NCI-H345 treated with DMSO at 0.1 percent for 48 hours (cell line): ENCODE measurements around the gene FNDC3B.

Experiments used
- DNase-seq: peaks from one replicate; lab custom pipeline; 2025; ENCODE audit not compliant: unreplicated experiment; lab: John Stamatoyannopoulos, UW

The FNDC3B gene

DNA sequence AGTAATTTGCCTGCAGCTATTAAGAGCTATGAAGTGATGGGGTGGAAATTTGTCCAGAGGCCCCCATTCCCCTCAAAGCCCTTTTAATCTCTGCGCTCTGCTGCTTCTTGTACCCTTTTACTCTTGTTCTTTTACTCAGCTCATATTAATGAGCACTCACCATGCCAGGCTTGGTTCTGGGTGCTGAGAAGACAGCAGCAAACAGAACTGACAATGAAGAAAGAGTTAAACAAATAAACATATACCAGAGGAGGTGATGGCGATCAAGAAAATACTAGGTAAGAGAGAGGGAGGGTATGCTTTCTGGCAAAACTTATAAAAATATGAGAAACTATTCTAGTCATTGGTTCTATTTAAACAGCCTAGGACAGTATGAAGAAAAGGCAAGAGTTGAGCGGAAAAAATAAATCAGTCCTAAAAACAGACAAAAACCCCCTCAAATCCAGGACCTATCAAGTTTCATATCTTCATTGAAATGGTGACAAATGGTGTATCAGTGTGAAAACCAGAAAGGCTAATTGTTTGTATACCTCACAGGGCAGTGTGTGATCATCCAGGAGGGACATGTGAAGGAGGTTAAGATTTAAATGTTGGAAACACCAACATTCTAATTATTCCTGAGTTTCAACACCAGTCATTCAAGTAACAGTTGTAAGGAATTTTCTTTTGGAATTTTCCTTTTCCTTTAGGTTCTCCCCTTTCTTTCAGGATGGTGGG, 144.9 kb downstream of the FNDC3B start:
- no peak for DNase-seq

DNA sequence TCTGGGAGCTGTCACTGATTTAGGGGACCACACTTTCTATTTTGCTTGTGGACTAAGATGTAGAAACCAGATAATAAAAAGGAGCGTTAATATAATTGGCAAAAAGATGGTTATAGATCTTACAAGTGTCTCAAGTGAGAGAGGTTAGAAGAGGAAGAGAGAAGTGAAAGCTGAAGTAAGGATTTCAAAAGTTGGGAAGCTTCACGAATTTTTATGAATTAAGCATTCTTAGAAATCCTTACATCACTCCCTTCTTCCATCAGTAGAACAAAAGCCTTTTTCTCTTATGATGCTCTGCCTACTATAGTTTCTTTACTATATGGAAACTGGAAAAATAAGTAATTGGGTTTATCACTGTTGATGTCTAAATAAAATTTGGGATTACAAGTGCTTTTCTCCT, 146.5 kb downstream of the FNDC3B start:
- no peak for DNase-seq

DNA sequence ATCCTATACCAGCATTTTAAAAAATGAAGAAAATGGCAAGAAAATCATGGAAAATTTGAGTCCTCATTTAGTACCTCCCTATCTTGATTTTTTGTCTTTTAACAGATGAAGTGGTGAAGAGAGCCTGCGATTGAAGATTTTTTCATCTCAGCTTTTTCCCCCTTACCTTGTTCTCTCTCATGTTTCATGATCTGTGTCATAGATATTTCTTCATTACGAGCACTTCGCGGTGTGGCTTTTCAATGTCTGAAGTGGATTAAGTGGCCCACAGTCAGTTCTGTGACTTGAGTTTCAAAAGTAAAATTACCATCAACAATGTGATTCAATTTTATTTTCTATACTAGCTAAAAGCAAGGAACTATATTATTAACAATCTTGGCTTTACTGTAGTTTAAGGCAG, 147.2 kb downstream of the FNDC3B start:
- DNase-seq = no peak

DNA sequence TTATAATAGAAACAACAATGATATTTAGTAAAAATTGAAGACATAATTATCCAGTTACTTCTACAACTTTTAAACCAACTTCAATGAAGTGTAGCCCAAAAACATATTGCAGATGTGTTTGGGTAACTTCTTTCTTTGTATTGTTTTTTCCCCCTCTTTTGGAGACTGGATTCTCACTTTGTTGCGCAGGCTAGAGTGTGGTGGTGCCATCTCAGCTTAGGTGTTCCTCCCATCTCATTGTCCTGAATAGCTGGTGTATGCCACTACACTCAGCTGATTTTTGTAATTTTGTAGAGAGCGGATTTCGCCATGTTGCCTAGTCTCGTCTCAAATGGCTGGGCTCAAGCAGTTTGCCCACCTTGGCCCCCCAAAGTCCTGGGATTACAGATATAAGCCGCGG, 148.1 kb downstream of the FNDC3B start:
- no peak for DNase-seq

DNA sequence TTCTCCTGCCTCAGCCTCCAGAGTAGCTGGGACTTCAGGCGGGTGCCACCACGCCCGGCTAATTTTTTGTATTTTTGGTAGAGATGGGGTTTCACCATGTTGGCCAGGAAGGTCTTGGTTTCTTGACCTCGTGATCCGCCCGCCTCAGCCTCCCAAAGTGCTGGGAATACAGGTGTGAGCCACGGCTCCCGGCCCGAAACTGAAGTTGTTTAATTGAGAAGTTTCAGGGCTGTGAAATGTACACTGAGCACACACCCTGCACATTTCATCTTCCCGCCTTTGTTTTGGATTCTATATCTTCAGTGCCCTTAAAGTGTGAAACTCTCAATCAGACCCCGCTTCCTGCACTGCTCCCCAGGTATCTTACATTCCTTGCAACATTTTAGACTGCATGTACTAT, 149.1 kb downstream of the FNDC3B start:
- DNase-seq = no peak

DNA sequence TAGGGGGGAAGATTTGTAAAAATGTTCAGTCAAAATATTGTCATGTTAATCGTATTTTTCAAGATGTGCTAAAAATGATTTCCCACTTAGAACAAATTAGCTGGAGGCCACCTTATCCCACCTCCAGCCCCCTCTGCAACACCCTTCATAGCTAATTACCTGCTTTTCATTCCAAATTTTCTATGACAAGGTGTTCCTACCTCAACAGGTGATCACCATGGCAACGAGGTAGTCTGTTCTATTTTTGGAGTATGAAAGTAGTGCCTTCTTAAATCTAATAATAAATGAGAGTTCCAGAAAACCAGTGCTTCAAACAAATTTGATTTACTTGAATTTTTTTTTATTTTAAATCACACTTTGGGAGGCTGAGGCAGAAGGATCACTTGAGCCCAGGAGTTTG, 149.8 kb downstream of the FNDC3B start:
- no peak for DNase-seq

DNA sequence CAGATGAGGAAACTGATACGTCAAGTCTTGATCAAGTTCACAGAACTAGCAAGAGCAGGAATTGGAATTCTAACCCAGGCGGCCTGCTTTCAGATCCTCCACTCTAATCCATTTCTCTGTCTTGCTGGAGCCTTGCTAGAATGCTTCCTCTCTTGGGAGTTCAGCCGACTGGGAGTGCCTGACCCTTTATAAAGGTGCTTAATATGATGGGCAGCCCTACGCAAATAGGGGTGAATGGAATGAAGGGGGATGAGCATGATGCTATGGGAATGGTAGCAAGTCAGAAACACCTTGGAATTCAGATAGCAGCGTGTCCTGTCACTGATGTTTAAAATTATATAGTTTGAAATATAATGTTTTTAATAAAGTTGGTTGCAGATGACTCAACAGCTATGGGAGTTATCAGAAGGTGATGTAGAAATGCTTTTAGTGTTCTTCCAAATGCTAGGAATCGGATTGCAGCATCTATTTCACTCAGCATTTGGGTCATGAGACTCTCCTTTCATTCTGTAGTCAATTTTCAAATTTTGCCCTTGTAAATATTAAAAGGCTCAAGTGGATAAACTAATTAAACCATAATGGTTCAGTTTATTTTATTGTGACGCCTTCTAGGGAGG, 150.7 kb downstream of the FNDC3B start:
- no peak for DNase-seq

DNA sequence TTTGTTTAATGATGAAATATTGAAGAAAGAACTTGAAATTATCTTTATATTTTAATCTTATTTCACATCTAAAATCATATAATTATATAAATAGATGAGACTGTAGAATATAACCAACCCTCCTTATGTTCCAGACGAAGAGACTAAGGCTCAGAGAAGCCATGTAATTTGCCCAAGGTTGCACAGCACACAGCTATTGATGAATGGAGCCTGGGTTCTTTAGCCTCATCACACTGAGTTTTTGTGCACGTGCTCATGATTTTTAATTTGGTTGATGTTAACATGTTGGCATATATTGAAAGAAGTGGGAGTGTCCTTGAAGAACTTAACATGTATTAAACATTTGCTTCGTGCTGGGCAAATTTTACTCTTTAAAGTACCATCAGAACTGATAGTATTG, 151.6 kb downstream of the FNDC3B start:
- no peak for DNase-seq

DNA sequence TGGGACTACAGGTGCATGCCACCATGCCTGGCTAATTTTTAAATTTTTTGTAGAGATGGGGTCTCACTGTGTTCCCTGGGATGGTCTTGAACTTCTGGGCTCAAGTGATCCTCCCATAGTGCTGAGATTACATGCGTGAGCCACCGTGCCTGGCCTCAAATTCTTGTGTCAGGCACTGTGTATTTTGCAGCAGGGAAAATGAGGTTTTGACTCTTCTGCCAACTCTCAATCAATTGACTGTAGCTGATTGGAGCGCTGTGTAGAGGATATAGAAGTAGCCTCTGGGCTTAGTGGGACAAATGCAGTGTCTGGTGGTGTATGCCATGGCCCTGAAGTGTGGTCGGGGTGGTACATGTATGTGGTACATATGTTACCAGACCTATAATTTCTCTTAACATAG, 152.3 kb downstream of the FNDC3B start:
- no peak for DNase-seq

DNA sequence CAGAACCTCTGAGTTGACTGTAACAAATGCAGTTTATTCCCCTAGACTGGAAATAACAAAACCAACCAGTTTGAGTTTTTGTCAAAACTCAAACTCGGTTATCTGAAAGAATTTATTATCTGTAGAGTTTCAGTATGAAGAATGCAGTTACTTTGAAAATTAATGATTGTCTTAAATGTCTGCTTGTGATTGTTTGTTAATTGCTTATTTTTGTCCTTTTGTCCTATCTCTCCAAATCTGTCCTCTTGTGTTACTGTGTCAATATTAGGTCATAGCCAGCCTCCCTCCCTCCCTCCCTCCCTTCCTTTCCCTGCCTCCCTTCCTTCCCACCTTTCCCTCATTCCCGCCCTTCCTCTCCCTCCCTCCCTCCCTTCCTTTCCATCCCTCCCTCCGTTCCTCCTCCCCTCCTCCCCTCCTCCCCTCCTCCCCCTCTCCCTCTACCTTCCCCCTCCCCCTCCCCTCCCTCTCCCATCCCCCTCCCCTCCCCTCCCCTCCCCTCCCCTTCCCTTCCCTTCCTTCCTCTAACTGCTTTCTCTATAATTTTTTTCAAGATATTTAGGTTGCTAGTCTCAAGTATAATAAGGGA, 153.5 kb downstream of the FNDC3B start:
- DNase-seq = no peak

DNA sequence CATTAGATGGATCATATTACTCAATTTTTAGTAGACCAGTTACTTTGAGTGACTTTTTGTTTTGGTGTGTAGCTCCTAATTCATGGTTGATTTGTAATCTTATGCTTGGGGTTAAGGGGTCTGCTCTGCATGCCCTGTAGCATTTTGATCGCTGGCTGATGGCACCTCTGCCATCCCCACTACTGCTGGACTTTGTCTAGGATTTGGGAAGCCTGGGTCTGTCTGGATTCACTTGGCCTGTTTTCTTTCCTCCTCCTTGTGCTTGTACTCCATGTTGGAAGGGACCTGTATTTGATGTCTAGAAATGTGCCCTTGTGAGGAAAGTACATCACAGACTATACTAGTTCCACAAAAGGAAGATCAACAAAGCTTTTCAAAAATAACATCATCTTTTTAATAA, 154.1 kb downstream of the FNDC3B start:
- no peak for DNase-seq

DNA sequence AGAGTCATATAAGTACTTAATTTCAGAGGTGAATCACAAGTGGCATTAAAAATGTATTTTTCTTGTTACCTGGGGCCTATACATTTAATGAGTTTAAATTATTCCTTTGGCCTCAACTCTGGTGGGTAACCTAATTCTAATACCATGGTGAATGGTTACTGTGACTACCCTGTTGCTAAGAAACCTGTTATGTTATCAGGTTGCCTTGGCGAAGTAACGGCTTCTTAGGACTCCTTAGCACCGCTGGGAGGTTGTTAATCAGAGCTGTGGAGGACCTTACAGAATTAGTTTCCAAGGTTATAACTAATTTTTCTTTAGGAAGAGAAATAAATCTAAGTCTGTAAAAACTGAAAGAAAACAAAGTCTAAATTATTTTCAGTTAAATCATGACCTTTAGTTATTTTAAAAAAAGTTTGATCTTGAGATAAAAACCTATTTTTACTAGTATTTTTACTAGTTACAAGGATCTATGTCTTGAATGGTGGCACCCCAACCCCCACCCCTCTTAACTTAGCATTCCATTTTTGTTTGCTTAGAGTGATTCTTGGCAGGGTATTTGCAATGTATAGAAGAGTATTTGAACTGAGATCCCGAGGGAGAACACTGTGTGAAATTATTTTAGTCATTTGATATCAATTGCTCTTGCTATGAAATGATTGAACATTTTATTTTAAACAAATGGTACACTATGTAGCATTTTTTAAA, 155.5 kb downstream of the FNDC3B start:
- DNase-seq = no peak

DNA sequence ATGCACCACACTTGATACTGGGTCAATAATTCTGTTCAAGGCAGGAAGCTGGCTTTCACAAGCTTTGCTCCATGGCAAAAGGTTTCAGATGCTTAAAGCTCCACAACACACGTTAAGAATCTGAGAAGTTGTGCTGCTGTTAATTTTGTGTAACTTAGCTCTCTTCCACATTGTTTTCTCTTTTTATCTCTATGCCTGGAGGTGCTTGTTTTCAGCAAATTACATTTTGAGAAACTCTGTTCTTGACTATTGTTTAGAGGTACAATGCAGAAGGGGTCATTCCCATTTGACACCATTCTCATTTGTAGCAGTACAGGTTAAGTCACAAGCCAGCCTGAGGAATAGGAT, 156.0 kb downstream of the FNDC3B start:
- DNase-seq = no peak

DNA sequence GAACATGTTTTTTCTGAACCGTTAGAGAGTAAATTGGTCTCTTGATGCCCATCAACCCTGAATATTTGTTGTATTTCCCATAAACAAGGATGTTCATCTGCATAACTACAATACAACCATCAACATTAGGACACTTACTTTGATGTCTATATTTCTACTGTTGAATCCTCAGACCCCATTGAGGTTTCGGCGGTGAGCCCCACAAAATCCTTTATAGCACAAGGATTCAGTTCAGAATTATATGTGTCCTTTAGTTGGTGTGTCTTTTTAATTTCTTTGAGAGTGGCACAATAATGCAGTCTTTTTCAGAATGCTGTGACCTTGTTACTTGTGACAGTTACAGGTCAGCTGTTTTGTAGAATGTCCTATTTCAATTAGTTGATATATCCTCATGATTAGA, 158.0 kb downstream of the FNDC3B start:
- no peak for DNase-seq

DNA sequence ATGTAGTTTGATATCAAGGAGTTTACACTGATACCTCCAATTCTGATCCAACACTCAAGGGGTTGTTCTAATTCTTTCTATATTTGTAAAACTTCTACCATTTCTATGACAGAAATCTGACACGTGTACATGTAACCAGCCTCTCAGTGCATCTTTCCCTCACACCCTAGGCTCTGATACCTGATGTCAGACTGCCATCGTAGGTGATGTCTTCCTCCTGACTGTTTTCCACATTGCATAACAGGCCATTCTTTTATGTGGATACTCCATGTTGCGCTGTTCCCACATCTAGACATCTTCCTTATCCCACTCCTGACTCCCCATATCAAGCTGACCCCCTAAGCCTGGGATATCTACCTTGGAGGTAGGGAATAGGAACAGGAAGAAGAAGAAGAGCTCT, 159.1 kb downstream of the FNDC3B start:
- DNase-seq = no peak

DNA sequence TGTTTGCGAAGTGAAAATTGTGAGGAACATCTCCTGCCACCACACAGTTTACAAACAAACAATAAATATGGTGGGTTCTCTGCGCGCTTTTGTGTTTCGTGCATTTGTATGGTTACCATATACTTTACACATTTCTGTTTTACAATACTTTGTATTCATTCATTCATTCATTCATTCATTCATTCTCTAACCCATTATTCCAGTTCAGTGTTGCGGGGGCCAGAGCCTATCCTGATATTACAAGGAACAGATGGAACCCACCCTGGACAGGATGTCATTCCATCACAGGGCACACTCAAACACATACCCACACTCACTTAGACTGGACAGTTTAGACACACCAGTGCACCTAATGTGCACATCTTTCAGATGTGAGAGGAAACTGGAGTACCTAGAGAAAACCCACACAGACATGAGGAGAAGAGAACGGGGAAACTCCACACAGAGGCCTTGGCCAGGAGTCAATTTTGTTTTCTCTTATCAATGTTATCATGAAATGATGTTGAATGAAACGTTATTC, 160.5 kb downstream of the FNDC3B start:
- DNase-seq = no peak

DNA sequence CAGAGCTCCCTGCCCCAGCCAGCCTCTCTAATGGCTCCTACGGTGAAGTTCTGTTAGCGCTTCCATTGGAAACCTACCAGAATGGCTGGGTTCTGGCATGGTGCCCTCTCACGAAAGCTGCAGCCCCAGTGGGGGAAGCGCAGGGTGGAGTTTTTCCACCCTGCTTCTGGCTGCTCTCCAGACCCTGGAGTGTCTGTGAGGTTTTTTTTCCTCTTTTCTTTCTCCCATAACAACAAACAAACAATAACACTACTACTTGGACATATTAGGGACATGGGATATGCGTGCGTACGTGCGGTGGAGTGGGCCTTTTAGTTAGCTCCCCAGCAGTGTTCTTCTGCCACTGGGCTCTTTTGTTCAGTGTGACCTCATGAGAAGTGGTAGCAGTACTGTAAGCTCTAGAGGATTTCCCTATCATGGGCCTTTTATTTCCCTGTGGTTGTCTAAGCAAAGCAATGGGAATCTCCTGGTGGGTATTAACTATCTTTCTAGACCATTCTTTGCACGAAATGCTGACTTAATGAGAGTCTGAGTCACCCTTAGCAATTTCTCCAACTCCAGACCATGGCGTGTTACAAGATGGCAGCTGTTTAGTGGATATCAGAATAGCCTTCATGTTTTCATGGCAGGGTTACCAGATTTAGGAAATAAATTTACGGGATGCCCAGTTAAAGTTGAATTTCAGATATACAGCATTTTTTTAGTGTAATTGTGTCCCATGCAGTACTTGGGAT, 161.9 kb downstream of the FNDC3B start:
- no peak for DNase-seq

DNA sequence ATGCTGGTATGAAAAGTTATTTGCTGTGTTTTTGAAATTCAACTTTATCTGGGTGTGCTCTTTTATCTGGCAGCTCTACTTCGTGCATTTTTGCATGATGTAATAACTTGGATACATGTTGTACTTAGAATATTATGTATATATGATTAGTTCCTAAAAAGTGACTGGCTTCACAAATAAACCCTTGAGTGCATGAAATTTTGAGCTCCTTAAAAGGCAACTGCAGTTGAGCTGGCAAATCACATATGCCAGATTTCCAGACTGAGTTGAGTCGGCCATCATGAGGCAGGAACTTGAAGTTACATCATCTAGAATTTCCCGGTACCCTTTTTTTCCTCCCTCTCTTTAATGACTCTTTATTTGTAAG, 162.5 kb downstream of the FNDC3B start:
- DNase-seq = no peak

DNA sequence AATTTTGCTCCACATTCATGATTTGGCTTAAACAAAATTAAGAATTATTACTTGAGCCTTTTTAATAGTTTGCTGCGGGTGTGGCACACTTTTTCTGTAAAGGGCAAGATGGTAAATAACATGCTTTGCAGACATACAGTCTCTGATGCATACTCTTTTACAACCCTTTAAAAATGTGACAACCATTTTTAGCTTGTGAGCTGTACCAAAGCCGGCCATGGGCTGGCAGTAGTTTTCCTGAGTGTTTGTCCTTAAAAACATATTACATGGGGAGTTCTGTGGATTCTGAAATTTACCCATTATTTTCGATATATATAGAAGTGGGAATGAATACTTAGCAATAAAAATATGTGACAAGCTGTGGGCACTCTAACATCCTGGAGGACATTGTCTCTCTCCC, 163.4 kb downstream of the FNDC3B start:
- DNase-seq = no peak

DNA sequence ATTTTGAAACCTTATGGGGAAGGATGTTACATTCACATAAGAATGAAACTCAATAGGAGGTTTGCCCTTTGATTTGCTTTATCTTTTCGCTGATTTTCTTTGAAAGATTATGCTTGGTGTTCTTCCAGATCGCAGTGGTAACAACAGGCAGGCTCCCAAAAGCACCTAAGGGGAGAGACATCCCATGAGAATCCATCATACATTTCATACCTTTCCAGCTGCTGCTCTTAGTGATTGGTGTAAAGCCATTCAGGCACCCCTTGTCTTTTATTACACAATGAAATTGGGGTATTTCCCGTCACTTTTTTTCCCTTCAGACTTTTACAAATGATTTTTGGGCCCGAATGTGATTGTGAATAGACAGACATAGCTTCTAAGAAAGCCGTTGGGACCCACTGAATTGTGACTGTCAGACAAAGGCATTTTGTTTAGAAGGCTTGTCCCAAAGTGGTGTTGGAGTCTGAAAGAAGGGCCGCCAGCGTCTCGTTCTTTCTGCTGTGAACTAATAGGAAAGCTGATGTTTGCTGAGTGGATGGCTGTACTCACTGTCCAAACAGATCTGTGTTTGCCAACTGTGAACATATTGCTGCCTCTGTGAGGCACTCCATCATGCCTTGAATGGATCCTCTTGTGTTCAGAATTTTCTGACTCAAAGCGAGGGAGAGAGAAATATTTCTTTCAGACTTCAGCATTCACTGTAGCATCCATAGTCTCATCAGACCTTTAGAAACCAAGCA, 164.3 kb downstream of the FNDC3B start:
- no peak for DNase-seq

DNA sequence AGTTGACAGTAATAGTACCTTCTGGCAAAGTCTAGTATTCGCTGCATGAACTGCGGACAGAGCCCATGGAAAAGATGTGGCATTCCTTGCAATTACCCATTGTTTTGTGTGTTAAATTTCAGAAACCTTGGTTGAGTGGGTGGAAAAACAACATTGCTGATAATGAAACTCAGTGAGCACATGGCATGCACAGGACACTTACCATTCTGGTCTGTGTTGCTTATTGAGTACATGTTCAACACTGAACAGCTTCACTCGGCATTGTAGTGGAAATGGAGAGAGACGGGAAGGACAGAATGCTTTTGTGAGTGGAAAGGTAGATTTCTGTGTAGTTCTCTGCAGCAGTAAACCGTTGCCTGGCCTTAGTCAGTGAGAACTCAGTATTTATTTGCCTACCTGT, 165.3 kb downstream of the FNDC3B start:
- DNase-seq = no peak
